Occipital lobe (tissue), 2 donors: ENCODE measurements around the gene MED1. TPM values are rescaled to one million over a fixed set of nuclear protein-coding genes. Genes with fewer than 3 reads are reported as not detected.

Experiments used
- DNase-seq: peaks from one replicate; lab custom pipeline; 2025; lab: John Stamatoyannopoulos, UW
- total RNA-seq: library from RNA; depleted of rRNA; stranded (reverse); fragments of >200 nt; gene quantifications from one replicate; pipeline ENCODE4 v1.2.3, GENCODE V29; 2014

Gene MED1
- total RNA-seq, 1 donor from 2014 or later = 30.7 TPM

DNA sequence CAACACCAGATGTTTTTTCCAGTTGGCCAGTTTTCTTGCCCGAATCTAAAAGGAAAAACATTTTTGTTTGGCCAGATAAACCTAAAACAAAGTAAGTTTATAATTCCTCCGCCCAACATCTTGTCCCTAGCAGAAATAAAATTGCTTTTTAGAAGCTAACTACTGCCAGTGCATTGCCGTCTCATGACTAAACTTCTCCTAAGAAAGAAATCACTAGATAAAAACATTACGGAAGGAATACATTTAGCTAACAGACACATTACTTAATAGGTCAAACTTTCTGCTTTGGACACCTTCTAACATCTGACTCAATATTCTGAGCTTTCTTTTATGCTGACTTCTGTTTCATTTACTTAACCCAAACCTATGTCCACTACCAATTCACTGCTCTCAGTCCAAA lies 85.8 kb downstream of the MED1 start:
- no peak for DNase-seq

DNA sequence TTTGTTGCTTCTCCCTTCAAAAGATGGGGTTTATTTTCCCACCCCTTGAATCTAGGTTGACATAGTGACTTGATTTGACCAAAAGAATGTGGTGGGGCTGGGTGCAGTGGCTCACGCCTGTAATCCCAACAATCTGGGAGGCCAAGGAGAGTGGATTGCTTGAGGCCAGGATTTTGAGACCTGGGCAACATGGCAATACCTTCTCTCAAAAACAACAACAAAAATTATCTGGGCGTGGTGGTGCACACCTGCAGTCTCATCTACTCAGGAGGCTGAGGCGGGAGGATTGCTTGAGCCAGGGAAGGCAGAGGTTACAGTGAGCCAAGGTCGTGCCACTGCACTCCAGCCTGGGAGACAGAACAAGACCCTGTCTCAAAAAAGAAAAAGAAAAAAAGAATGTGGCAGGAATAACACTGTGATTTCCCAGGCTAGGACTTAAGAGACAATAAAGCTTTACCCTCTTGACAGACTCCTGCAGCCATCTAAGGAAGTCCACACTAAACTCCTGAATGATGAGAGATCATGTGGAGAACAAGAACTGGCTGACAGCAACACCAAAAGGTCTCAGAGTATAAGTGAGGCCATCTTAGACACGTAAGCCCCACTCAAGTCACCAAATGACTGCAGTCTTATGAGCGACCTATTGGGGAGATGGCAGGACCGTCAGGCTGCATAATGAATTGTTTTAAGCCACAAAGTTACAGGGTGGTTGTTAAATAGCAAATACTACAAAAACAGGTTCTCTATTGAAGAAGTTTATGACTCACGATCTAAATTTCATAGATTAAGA lies 86.6 kb downstream of the MED1 start:
- DNase-seq = no peak

DNA sequence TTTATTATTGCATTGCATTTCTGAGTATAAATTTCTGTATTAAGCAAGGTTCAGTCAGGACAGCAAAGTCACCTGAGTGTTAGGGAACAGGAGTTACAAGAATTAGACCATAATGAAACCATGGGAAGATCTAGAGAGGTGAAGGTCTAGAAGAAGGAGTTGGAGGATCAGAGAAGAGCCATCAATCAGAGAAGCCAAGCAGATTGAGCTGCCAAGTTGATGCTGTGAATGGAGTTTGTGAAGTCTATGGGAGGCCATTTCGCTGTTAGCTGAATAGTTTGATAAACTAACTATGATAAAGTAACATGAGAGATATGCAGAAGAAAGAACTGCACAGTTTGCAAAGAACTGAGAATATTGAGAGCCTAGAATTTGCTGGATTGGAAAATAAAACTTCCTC lies 90.0 kb downstream of the MED1 start:
- DNase-seq = no peak

DNA sequence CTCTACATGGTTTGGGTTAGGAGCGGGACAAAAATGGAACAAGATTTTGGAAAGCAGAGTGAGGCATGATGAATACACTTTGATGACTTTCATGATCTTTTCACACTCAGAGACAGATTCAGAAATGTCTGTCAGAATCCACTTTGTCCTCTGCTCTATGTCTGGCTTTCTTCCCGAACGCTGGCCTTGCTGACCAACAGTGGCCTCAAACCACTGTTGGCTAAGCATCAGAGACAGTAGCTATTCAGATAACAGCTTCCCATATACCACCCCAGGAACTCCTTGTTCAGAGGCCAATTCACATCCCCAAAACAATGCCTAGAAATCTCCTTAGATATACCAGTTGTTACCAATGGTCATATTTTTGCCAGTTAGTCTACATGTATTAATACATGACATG lies 90.5 kb downstream of the MED1 start:
- no peak for DNase-seq

DNA sequence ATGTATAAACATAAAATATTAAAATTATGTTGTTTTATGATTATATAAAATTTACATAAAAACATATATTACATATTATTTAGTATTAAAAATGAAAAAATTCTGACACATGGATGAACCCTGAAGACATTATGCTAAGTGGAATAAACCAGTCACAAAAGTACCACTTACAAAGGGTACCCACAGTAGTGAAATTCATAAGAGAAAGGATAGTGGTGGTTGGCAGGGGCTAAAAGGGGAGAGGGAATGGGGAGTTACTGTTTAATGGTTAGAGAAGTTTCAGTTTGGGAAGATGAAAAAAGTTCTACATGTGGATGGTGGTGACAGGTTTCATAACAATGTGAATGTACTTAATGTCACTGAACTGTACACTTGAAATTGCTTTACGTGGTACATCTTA lies 91.1 kb downstream of the MED1 start:
- no peak for DNase-seq

DNA sequence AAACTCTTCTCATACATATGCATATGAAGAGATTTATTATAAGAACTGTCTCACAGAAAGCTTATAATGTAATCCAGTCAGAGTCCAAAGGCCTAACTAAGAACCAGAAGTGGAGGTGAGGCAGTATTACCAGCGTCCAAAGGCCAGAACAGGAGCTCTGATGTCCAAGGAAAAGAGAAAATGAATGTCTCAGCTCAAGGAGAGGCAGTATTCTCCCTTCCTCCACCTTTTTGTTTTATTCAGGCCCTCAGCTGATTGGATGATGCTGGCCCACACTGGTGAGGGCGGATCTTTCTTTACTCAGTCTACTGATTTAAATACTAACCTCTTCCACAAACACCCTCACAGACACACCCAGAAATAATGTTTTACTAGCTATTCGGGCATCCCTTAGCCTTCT lies 93.1 kb downstream of the MED1 start:
- no peak for DNase-seq

DNA sequence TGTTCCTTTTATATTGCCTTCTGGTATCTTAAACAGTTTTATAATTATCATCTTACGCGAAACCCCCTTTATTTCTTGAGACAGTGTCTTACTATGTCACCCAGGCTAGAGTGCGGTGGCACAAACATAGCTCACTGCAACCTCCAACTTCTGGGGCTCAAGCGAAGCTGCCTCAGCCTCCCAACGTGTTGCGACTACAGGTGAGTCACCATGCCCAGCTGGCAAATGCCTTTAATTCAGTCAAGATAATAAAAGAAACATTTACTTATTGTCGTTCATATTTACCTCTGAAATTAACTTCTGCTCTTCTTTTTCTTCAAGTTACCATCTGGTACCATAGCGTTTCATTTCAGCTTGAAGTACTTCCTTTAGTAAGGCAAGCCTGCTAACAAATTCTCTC lies 93.6 kb downstream of the MED1 start:
- no peak for DNase-seq

Other genes with a start within 250 kb of the MED1 start
- gene STAC2, start 225.3 kb downstream of the MED1 start, total RNA-seq = 0.31 TPM
- gene FBXL20, start 49.6 kb downstream of the MED1 start, total RNA-seq = 22.9 TPM
- 21.5 TPM for gene CDK12, start 10.2 kb upstream of the MED1 start, total RNA-seq
- gene NEUROD2, start 156.7 kb upstream of the MED1 start, total RNA-seq = 70.3 TPM
- gene PPP1R1B, start 175.7 kb upstream of the MED1 start, total RNA-seq = 8.1 TPM
- 16.2 TPM for gene STARD3, start 185.9 kb upstream of the MED1 start, total RNA-seq
- 0.47 TPM for gene TCAP, start 214.1 kb upstream of the MED1 start, total RNA-seq
- 2.2 TPM for gene PNMT, start 217.2 kb upstream of the MED1 start, total RNA-seq
- 8.9 TPM for gene PGAP3, start 236.8 kb upstream of the MED1 start, total RNA-seq
- 10.1 TPM for gene ERBB2, start 248.8 kb upstream of the MED1 start, total RNA-seq